Hematopoietic multipotent progenitor cell treated with erythropoietin and hydrocortisone succinate and interleukin-3 and kit ligand, for 4 days (in vitro differentiated cells): ENCODE measurements around the gene PTPRT.

Experiments
- DNase-seq: peaks from one replicate; pipeline ENCODE4 v3.0.0-alpha.2; 2015

PTPRT gene

DNA sequence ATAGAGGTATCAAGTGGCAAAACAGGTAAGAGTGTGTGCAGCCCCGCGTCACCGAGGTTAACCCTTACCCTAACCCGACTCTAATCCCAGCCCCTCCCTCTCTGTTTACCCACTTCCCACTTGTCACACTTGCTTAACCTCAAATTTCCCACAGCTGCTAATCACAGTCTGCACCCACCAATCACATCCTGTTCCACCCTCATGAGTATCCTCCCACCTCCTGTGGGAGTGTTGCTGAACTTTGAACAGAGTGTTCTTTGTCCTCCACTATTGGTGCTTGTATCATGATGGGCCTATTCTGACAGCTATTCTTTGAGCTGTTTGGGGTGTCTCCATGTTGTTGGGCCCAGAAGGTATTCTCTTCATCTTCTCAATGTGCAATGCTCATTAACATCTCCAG, 487.8 kb downstream of the PTPRT start:
- no peak for DNase-seq

DNA sequence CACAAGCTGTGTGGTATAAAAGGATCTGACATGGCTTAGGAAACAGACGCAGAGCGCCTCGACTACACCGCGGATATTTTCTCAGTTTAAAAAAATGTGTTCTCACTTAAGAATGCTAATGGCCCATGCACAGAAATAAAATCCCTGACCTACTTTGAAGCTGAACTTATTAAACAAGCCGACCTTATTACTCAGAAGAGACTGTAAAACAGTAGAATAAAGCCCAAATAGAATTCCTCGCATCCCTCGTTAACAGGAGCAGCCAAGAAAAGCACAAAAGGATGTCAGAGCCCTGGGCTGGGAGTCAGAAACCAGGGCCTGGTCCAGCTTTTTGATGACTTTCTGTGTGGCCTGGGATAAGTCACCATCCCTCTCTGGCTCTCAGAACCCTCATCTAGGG, 489.3 kb downstream of the PTPRT start:
- no peak for DNase-seq

DNA sequence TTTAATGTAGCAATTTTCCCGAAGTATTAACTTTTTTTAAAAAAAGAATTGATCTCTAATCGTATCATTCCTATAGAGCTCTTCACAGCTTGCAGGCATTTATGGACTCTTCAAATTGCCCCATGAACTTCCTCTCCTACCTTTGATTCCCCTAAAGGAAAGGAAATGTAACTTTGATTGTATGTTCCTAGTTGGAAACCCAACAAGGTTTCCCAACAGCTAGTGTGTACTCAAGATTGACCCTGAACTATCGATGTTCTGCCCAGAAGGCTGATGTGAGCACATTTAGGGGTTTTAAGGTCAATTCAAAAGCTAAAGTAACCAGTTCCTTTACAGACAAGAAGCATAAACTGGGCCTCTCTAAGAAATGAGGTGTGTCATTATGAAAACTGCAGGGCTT, 491.7 kb downstream of the PTPRT start:
- no peak for DNase-seq

DNA sequence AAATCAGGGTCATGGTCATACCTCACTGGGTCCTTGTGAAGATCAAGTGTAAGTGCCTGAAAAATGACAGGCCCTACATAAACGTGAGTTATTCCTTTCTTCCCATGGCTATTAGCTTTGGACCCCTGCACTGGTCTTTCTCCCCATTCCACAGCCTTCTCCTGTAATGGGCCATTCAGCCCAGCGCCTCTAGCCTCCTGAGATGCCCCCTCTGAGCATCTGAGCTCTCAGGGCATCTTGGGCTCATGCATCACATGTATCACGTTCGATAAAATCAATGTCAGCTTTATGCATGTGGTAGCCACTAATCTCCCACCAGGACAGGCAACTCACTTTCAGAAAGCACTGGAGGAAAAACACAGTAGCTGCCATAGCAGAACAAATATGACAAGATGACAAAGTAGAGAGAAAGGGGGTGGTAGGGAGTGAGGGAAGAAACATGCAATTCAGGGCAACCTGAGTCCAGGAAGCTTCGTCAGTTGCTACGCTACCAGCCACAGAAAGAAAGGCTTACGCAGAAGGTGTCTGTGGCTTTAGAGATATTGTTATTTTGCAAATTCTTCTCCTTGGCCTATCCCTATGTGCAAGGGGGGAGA, 498.8 kb downstream of the PTPRT start:
- DNase-seq: no peak

DNA sequence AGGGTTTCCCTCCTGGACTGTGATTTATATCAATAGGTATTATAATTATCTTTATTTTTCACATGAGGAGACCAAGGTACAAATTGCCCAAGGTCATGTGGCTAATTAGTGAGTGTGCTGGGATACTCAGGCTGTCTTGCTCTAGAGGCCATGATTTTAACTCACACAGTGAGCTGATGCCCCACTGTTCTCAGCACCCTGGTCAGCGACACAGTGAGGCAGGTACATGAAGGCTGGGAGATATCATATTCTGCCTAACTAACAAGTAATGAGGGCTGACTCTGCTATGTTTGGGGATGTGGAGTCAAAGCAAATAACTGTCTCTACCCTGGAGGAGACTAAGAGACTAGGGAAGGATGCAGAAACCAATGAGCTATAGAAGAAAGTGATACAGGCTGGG, 501.1 kb downstream of the PTPRT start:
- DNase-seq: peak; percentile 8

DNA sequence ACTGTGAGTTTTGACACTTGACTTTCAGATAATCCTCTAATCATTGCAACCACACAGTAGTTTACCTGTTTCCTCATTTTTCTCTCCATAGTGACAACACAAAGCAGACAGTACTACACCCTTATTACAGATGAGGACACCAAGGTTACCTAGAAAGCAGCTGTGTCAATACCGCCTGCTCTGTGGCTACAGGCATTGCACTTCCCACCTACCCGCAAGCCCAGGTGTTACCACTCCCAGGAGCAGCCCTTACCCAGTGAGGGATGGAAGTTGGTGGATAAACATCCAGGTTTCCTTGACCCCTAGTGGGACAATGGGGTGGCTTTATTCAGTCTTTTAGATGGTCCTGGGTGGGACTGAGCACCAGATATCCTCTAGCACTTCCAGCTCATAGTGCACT, 503.6 kb downstream of the PTPRT start:
- DNase-seq: no peak

DNA sequence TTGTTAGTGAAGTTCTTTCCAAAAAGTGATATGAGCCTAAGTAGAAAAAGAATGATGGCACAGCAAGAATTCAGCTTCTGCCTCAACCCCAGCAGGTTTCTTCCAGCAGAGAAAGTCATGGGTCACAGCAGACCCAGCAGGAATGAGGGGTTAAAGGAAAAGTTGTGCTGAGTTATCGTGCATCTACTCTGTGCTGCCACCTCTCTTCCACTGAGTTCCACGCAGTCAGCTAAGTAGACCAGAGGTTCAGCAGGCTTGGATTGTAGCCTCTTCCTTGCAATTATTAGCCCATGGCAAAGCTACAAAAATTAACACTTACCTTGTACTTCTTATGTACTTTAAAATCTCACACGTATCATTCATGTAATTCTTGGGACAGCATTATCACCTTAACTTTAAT, 510.8 kb downstream of the PTPRT start:
- peak; percentile 2 for DNase-seq

DNA sequence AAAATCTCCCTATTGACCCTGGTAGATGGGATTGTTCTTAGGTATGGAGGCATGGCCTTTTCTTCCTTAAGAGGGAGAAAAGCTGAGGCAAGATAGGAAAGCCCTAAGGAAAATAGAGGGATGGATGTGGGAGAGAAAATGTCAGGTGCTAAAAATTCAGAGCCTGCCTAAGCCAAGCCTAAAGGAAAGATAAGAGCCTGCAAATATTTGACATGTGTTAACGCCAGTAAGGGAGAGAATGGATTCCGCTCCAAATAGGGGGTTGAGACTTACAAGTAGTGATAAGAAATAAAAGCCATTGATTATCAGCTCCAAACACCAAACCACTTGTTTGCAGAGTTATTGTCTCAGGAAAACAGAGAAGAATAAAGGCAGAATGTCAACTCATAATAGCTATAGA, 533.6 kb downstream of the PTPRT start:
- no peak for DNase-seq

DNA sequence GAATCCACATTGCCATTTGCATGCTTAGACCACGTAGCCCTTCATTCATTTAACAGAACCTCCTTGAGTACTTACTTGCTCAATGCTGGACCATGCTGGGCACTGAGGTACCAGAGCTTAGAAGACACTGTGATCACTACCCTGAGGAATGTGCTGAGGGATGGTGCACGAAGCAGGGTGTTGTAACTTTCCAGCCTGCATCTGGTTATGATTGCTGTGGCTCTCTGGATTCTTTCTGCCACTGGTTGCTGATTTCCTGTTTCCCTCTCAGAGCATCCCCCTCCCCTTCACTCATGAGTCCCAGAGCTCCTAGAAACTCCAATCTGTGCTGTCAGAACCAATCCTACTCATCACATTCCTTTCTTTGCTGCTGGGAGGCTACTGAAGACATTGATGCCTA, 537.4 kb downstream of the PTPRT start:
- no peak for DNase-seq

DNA sequence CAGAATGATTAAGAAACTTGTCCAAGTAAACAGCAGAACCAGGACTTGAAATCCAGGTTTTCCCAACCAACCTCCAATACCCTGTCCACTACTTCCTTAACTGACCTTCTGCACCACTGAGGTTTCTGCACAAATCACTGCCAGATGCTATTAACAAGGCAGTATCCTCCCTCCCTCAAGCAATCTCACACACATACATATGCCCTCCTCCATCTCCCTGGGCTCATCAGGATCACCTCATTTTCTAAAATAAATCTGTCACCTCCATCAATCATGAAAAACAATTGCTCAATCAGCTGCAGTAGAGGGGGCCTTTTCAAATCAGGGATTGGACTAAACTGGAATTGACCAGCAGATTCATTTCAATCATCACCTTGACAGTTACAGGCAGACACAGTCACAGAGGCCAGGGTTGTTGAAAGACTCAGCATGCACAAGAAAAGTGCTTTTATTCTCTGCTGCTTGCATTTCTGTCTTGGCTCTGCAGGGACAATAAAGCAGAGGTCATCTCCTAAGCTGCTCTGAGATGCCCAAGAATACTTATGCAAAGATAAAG, 539.4 kb downstream of the PTPRT start:
- no peak for DNase-seq

DNA sequence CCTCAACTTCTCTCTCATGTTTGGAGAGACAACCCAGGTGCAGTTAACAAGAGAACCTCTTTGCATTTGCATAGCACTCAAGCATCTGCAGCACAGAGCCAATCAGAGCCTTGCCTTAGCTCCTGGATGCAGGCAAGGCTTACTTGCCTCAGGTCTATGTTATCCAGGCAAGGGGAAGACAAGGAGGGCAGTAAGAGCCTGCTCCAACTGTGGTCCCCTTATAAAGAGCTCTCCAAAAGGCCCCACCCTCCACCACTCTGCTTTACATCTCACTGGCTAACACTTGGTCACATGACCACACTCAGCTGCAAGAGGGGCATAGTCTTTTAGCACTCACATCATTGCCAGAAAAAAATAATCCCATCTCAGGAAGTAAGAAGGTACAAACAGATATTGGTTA, 540.0 kb downstream of the PTPRT start:
- no peak for DNase-seq

DNA sequence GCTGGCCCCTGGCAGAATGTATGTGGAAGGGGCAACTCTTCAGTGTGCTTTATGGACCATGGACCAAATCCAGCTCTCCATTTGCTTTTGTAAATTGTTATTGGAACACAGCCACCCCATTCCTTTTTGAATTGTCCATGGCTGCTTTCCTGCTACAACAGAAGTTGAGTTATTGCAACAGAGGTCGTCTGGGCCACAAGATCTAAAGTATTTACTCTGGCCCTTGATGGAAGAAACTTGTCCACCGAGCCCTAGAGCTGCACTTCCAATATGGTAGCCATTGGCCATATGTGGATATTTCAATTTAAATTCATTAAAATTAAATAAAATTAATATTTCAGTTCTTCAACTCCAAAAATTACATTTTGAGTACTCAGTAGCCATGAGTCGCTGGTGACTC, 543.5 kb downstream of the PTPRT start:
- DNase-seq: no peak

DNA sequence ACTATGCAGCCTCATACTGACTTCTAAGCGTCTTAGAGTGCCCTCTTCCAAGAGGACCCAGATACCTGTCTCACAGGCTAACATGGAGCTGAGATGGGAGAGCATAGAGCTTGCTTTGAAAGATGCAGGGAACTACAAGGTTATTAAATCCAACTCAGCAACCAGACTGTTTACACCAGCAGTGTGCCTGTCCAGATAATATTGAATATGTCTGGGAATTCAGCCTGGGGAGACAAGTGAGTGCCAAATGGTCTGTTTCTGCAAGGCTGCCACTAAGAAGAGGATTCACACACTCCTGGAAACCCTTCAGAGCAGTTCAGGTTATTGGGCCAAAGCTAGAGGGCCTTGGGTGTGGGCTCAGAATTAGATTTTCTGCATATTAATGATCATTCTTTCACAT, 547.8 kb downstream of the PTPRT start:
- DNase-seq: no peak

DNA sequence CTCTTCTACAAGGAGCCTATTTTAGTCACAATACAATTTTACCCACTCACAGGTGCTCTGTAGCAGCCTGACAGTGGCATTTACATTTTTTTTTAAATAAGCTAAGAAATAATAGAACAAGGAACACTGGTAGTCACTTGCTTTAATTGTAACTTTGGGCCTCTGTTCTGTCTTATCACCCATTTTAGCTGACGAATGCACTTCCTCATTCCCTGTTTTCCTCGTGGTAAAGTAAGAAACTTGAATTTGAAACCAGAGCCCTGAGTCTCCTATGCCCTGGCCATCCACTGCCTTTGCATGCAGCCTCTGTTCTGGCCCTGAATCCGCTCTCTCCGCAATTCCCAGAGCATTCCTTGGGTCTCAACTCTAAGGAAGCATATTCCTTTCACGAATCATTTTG, 550.6 kb downstream of the PTPRT start:
- no peak for DNase-seq

DNA sequence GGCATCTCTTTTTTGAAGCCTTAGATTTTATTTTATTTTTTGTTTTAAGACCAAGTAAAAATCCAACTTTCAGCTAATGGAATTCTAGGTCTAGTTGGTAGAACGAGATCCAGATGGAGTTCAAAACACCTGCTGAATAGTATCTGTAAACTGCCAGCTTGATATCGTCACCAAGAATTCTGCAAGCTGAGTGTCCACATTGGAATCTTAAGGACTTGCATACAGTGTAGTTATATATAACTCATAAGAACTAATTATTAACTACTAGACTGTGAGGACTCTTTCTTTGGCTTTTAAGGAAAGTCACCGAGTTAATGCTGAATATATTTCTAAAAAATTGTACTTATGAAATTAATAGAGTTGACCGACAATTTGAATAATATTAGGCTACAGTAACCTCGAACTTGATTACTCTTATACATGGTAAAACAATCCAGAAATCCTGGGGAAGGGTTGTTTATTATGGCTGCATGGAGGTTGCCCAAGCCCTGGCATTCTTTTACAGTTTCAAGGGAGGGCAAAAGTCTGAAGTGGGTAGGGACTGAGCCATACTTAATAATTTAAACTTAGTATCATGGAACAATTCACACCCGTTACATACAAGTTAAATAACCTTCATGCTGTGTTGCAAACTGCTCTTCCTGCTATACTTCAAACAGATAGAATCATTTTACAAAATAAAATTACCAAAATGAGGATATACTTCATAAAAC, 553.9 kb downstream of the PTPRT start:
- DNase-seq: no peak

DNA sequence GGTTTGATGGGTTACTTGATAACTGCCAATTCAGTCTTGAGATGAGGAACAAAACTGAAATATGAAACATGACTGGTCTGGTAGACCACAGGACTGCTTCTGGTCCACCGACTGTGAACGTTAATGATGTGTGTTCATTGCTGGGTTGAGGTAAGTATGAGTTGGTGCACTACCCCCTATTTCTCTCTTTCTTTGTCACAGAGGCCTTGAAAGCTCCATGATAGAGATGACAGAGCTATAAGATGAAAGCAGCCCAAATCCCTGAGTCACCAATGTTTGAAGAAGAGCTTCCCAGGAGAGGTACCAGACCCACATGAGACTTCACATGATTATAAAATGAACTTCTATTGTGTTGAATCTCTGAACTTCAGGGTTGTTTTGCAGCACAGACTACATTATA, 555.5 kb downstream of the PTPRT start:
- DNase-seq: no peak

DNA sequence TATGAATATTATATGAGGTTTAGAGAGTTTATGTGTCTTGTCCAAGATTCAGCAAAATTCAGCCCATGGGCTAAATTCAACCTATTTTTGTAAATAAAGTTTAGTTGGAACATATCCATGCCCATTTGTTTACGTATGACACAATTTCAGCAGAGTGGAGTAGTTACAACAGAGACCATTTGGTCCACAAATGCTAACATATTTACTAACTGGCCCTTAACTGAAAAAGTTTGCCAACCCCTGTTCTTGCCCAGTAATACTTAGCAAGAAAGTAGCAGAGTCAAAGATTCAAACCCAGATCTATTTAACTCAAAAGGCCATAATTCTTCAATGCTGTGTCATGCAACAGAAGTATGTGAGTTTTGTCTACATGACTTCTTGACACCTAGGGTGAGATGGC, 561.0 kb downstream of the PTPRT start:
- no peak for DNase-seq

DNA sequence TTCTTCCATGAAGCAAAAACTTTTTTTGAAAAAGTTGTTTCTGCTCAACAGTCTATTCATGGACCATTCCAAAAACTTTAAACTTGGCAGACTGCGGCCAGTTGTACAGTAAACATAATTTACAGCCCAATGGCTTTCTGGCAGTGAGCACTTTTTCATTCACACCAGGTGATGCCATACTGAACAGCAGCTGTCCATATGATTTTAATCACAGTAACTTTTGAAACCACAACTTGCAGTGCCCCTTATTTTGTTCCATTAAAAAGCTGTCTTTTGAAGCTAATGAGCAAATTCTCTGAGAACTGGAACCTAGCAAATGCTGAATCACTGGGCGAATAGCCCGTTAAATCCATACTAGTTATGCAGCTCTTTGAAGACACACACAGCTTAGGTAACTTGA, 576.6 kb downstream of the PTPRT start:
- DNase-seq: no peak

DNA sequence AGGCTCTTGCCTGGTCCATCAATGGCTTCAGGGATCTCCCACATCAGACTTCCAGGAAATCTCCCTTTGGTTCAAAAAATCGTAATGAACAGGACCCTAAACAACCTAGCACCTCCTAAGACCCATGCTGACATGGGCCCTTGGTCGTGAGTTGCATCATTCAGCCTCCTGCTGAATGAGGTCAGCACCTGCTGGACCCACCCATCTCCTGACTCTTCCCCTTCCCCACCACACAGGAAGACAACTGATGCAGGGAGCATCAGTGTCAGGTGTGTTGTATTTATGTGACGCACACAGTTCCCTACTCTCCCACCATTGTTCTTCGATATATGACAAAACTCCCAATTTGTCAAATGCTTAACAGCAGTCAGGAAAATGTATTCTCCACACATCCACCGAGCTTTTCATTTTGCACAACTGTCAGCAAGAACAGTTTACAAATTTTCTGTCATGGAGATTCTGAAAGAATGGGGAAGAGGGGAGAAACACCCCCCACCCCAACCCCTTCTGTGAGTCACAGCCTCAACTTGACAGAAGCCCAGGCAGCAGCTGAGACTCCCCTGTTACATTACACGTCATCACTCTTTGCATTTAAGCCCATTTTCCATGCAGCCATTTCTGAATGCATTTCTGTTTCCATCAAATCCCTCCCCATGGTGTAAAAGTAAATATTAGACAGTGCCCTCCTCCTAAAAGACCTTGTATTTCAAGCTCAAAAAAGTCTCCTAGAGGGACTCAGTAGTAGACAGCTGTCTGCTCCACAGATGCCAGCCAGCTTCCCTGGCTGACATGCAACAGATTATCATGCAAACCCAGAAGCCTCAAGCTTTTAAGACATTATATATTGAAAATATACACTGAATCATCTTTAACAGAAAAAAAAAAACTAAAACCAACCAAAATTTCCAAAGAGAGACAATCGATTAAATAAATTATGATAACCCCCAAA, 577.5 kb downstream of the PTPRT start:
- DNase-seq: no peak

DNA sequence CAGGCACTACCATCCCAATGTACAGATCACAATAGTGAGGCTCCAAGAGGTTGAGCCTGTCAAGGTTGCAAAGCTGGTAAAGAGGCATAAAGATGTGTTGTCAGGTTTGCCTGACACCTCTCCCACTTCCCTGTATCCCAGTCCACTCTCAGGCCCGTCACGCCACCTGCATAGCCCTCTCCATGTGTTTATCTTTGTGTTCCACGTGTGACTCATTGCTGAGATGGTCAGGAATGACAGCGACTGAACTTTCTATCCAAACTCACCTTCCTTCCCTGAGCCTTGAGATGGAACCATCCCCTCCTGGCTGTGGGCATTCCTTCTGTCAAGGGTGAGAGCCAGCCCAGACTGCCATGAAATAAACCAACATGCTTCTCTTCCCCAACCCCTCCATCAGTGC, 578.3 kb downstream of the PTPRT start:
- no peak for DNase-seq

DNA sequence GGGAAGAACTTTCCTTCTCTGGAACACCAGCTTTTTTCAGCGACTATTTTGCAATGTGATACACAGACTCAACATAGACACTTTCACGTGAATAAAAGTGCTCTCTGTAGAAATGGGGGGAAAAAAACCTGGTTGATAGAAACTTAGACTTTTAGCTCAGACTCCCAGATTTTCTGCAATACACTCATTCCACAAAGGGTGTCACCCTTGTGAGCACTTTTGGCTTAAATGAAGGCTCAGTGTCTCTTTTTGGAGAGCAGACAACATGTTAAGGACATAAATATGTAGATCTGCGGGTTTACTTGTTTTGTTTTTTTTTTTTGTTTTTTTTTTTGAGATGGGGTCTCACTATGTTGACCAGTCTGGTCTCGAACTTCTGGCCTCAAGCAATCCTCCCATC, 579.6 kb downstream of the PTPRT start:
- DNase-seq: no peak

DNA sequence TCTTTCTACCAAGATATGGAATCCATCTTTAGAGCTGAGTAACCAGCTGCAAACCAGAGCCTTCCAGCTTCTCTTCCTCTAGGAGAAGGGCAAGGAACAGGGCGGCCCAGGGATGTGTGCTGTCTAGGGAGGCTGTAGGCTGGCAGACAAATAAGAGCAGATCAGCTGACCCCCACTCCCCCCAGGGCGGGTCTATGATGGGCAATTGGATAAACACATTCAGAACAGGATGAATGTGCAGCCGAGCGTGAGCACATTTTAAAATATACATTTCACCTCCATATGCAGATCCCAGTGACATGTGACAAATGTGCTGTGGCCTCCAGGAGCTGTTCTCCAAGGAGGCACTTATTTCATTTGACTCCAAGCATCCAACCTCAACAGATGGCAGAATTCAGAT, 580.1 kb downstream of the PTPRT start:
- DNase-seq: no peak
